ENCODE results near the gene TRIM67.

The TRIM67 gene

GRCh38 chr1:231232870-231233734 lies 71.2 kb downstream of the TRIM67 start:
- TF ChIP-seq CTCF (IDR thresholded peaks at IDR 0.05; ENCODE audit: extremely low read depth, missing control alignments), result no peak
- no peak for DNase-seq (ENCODE audit: low spot score)

- DNase-seq (ENCODE audit: low spot score), result no peak
- TF ChIP-seq CTCF (IDR thresholded peaks at IDR 0.05; ENCODE audit: extremely low read depth, missing control alignments), result no peak
Observed at GRCh38 chr1:231233735-231234417, 72.0 kb downstream of the TRIM67 start.

- no peak for DNase-seq (ENCODE audit: low spot score)
- TF ChIP-seq CTCF (IDR thresholded peaks at IDR 0.05; ENCODE audit: extremely low read depth, missing control alignments), result no peak
Observed at GRCh38 chr1:231234506-231234905, 72.6 kb downstream of the TRIM67 start.

GRCh38 chr1:231235526-231236207 lies 73.8 kb downstream of the TRIM67 start:
- no peak for TF ChIP-seq CTCF (IDR thresholded peaks at IDR 0.05; ENCODE audit: extremely low read depth, missing control alignments)
- DNase-seq (ENCODE audit: low spot score), result no peak

GRCh38 chr1:231236208-231236591 lies 74.3 kb downstream of the TRIM67 start:
- DNase-seq (ENCODE audit: low spot score), result no peak
- TF ChIP-seq CTCF (IDR thresholded peaks at IDR 0.05; ENCODE audit: extremely low read depth, missing control alignments), result no peak

- no peak for TF ChIP-seq CTCF (IDR thresholded peaks at IDR 0.05; ENCODE audit: extremely low read depth, missing control alignments)
- no peak for DNase-seq (ENCODE audit: low spot score)
Observed at GRCh38 chr1:231236938-231237337, 75.1 kb downstream of the TRIM67 start.

- no peak for TF ChIP-seq CTCF (IDR thresholded peaks at IDR 0.05; ENCODE audit: extremely low read depth, missing control alignments)
- DNase-seq (ENCODE audit: low spot score), result no peak
Observed at GRCh38 chr1:231238298-231238697, 76.4 kb downstream of the TRIM67 start.
